ENCODE data around the gene KDM4B. TPM values are rescaled to one million over a fixed set of nuclear protein-coding genes. Genes with fewer than 3 reads are reported as not detected.
A peak's percentile ranks its signal among the peaks of the same experiment; 100 is the strongest.

KDM4B gene
- total RNA-seq, 2 donors from 2014 or later = 49.1 to 54.0 TPM

- peak overlapping the region; percentile 48 for H3K4me3 ChIP-seq
- DNase-seq (ENCODE audit: low spot score) (no peak), ATAC-seq (ENCODE audit: insufficient number of reproducible peaks, low FRiP score, low read depth) (no peak)
These were observed 135.0 kb downstream of the KDM4B start for GRCh38 chr19:5103812-5104410.

GRCh38 chr19:5104871-5105351, 136.0 kb downstream of the KDM4B start:
- Histone ChIP-seq H3K27ac (peak overlapping the region; percentile 18 to 69), H3K36me3 (peaks cover 4% of the 10 kb centered on the region), H3K4me3 (no peak overlapping the region), H3K9me3 (peaks cover 2% of the 10 kb centered on the region), H3K4me1 (ENCODE audit: control insufficient read depth in 1 of 2, low read depth in 2 of 2) (peaks cover 9 to 32% of the 10 kb centered on the region in 2 donors), H3K27me3 (replicated peaks; ENCODE audit: insufficient read depth) (no peaks in the 10 kb centered on the region)
- no peak for ATAC-seq (ENCODE audit: insufficient number of reproducible peaks, low FRiP score, low read depth)
- DNase-seq (ENCODE audit: low spot score) = no peak
- TF ChIP-seq CTCF (IDR thresholded peaks at IDR 0.05) = no peak

More at GRCh38 chr19:5103812-5104410, 135.0 kb downstream of the KDM4B start:
- peaks cover 7% of the 10 kb centered on the region for H3K36me3 ChIP-seq
- H3K9me3 ChIP-seq = peaks cover 12% of the 10 kb centered on the region
- H3K4me1 ChIP-seq (ENCODE audit: control insufficient read depth in 1 of 2, low read depth in 2 of 2) = peaks cover 9 to 32% of the 10 kb centered on the region in 2 donors
- H3K27ac ChIP-seq = peak overlapping the region; percentile 18 to 69
- no peak for TF ChIP-seq CTCF (IDR thresholded peaks at IDR 0.05)
- no peaks in the 10 kb centered on the region for H3K27me3 ChIP-seq (replicated peaks; ENCODE audit: insufficient read depth)

GRCh38 chr19:5106191-5106726, 137.3 kb downstream of the KDM4B start:
- peaks cover 8% of the 10 kb centered on the region for H3K36me3 ChIP-seq

GRCh38 chr19:5106971-5107370, 138.1 kb downstream of the KDM4B start:
- Histone ChIP-seq H3K4me1 (ENCODE audit: control insufficient read depth in 1 of 2, low read depth in 2 of 2) (peaks cover 9 to 32% of the 10 kb centered on the region in 2 donors), H3K36me3 (peaks cover 15% of the 10 kb centered on the region), H3K4me3 (no peak overlapping the region), H3K27me3 (replicated peaks; ENCODE audit: insufficient read depth) (no peaks in the 10 kb centered on the region), H3K27ac (no peak overlapping the region), H3K9me3 (no peaks in the 10 kb centered on the region)
- DNase-seq (ENCODE audit: low spot score) (no peak), ATAC-seq (ENCODE audit: insufficient number of reproducible peaks, low FRiP score, low read depth) (no peak)
- no peak for TF ChIP-seq CTCF (IDR thresholded peaks at IDR 0.05)

More at GRCh38 chr19:5106191-5106726, 137.3 kb downstream of the KDM4B start:
- no peak overlapping the region for H3K27ac ChIP-seq
- peaks cover 9 to 32% of the 10 kb centered on the region in 2 donors for H3K4me1 ChIP-seq (ENCODE audit: control insufficient read depth in 1 of 2, low read depth in 2 of 2)
- ATAC-seq (ENCODE audit: insufficient number of reproducible peaks, low FRiP score, low read depth) = no peak
- H3K27me3 ChIP-seq (replicated peaks; ENCODE audit: insufficient read depth) = no peaks in the 10 kb centered on the region
- no peak overlapping the region for H3K4me3 ChIP-seq
- TF ChIP-seq CTCF (IDR thresholded peaks at IDR 0.05) = no peak
- DNase-seq (ENCODE audit: low spot score) = no peak
- H3K9me3 ChIP-seq = no peaks in the 10 kb centered on the region

- TF ChIP-seq CTCF (IDR thresholded peaks at IDR 0.05) = no peak
- H3K4me1 ChIP-seq (ENCODE audit: control insufficient read depth in 1 of 2, low read depth in 2 of 2) = peaks cover 8 to 31% of the 10 kb centered on the region in 2 donors
- H3K36me3 ChIP-seq = peaks cover 19% of the 10 kb centered on the region
- H3K4me3 ChIP-seq = no peak overlapping the region
- DNase-seq (ENCODE audit: low spot score) = no peak
- no peaks in the 10 kb centered on the region for H3K27me3 ChIP-seq (replicated peaks; ENCODE audit: insufficient read depth)
- ATAC-seq (ENCODE audit: insufficient number of reproducible peaks, low FRiP score, low read depth) = no peak
- H3K9me3 ChIP-seq = no peaks in the 10 kb centered on the region
- H3K27ac ChIP-seq = no peak overlapping the region
These were observed 138.7 kb downstream of the KDM4B start for GRCh38 chr19:5107432-5108122.

Measured in thoracic aorta (tissue), 2 donors.